ENCODE results near the gene PLAC8L1.

Gene PLAC8L1

DNA sequence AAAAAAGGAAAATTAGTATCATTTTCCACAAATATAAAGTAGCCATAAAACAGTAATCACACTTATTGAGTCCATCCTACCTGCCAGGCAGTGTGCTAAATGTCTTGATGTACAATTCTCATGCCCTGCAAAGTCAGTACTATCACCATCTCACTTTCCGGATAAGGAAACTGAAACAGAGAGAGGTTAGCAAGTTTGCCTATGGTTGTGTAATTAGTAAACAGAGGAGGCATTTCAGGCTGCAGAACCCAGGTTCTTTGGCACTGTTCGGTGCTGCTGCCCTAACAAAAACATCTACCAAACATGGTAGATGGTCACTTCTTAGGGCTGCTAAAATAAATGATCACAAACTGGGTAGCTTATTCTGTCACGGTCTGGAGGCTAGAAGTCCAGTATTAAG, 22.6 kb downstream of the PLAC8L1 start:
- H3K4me3 ChIP-seq (ENCODE audit: low read length) = no peak overlapping the region
- DNase-seq (ENCODE audit: low read depth) = no peak
- TF ChIP-seq, protein P1, sequence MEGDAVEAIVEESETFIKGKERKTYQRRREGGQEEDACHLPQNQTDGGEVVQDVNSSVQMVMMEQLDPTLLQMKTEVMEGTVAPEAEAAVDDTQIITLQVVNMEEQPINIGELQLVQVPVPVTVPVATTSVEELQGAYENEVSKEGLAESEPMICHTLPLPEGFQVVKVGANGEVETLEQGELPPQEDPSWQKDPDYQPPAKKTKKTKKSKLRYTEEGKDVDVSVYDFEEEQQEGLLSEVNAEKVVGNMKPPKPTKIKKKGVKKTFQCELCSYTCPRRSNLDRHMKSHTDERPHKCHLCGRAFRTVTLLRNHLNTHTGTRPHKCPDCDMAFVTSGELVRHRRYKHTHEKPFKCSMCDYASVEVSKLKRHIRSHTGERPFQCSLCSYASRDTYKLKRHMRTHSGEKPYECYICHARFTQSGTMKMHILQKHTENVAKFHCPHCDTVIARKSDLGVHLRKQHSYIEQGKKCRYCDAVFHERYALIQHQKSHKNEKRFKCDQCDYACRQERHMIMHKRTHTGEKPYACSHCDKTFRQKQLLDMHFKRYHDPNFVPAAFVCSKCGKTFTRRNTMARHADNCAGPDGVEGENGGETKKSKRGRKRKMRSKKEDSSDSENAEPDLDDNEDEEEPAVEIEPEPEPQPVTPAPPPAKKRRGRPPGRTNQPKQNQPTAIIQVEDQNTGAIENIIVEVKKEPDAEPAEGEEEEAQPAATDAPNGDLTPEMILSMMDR (conservative IDR thresholded peaks at IDR 0.05; ENCODE audit: low read length) = no peak

DNA sequence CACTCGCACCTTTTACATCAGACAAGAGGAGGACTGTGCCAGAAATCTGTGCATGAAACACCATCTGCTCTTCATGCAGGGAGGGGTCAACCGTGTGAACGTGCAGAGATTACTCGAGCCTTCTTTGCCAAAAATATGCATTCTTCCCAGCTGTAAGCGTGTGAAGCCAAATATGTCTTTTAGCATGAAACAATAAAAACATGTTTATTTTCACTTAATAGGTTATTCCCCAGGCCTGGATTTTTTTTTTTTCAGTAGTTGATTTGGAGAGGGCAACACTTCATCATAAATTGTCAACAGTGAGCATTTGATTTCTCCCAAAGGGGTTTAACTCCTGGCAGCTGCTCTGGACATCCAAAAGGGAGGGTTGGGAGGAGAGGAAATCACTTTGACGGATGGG, 23.8 kb downstream of the PLAC8L1 start:
- no peak overlapping the region for H3K4me3 ChIP-seq (ENCODE audit: low read length)
- peak; percentile 32 for DNase-seq (ENCODE audit: low read depth)
- TF ChIP-seq, protein P1 (conservative IDR thresholded peaks at IDR 0.05; ENCODE audit: low read length) = no peak

DNA sequence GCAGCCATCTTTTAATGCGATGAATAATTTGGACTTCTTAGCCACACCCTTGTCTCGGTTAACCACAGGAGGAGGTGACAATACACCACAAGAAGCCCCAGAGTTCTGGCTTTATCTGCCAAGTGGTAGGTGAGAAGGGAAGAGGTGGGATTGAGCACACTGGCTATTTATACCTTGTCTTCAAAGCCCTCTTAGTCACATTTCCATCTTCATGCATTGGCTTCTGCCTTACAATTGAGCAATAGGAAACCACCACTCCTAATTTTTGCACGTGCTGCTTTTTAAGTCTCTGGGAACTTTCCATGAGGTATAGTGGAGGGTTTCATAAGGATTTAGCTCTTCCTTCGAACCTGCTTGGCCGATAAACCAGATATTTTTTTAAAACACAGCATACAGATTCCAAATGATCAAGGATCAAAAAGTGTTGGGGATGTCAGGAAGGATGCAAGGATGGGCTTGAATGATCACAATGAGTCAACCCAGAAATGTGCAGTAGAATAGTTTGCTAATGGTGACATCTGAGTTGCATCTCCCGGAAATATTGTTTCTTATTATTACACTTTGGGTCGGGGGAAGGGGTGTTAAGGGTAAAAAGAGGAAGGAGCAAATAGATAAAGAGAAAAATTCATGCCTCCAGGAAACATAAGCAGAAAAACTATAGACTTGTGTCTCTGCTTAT, 25.5 kb downstream of the PLAC8L1 start:
- peak; percentile 29 for DNase-seq (ENCODE audit: low read depth)
- TF ChIP-seq, protein P1 (conservative IDR thresholded peaks at IDR 0.05; ENCODE audit: low read length) = no peak
- H3K4me3 ChIP-seq (ENCODE audit: low read length) = no peak overlapping the region

DNA sequence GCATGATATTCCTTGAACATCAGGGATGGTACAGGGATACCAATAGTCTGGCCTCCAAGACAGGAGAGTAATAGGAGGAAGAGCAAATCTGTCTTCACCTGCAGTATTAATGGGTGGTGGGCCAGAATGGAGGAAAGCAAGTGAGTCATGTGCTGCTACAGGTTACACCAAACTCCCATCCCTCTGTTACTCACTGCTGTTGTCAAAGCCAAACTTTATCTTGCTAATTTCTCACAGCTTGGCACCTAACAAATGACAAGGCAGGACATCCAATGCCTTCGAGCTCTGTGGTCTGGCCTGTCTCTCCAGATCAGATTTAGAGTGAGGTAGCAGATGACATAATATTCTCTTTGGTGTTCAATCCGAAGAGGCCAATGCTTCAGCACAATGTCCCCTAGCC, 26.8 kb downstream of the PLAC8L1 start:
- no peak overlapping the region for H3K4me3 ChIP-seq (ENCODE audit: low read length)
- no peak for DNase-seq (ENCODE audit: low read depth)
- TF ChIP-seq, protein P1 (conservative IDR thresholded peaks at IDR 0.05; ENCODE audit: low read length) = no peak

DNA sequence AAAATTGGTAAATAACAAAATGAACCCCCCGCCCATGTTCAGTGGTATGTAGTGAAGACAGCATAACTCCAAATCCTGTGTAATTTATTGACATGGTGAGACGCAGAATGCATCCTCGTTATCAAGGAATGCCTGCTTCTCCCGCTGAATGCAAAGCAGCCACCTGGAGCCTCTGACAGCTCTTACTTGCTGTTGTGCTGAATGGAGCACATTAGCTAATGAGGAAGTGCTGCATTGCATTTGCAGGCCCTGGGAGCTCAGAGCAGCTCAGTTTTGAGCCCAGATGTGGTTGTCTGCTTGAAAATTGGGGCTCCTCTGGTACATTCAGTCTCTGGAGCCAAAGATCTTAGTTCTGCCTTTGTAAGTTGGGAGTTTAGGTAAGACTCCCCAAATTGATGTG, 28.9 kb downstream of the PLAC8L1 start:
- DNase-seq (ENCODE audit: low read depth) = no peak
- H3K4me3 ChIP-seq (ENCODE audit: low read length) = no peak overlapping the region
- TF ChIP-seq, protein P1 (conservative IDR thresholded peaks at IDR 0.05; ENCODE audit: low read length) = no peak

DNA sequence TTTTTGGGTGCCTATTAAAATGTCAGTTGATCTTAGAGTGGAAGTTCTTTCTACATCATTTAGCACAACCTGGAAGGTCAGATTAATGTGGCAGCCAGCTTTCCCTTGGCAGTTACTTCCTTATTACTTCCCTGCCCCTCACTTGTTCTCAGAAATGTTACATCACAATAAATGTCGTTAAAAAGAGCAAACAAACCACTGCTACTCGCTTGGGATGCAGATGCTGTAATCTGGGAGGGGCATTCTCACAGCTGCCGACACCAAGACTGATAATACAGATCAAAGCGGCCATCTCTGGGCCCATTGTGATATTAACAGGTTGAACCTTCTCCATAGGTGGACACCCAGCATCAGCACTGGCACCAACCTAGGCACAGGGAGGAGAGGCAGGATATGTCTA, 29.3 kb downstream of the PLAC8L1 start:
- TF ChIP-seq, protein P1 (conservative IDR thresholded peaks at IDR 0.05; ENCODE audit: low read length) = no peak
- no peak for DNase-seq (ENCODE audit: low read depth)
- H3K4me3 ChIP-seq (ENCODE audit: low read length) = no peak overlapping the region

DNA sequence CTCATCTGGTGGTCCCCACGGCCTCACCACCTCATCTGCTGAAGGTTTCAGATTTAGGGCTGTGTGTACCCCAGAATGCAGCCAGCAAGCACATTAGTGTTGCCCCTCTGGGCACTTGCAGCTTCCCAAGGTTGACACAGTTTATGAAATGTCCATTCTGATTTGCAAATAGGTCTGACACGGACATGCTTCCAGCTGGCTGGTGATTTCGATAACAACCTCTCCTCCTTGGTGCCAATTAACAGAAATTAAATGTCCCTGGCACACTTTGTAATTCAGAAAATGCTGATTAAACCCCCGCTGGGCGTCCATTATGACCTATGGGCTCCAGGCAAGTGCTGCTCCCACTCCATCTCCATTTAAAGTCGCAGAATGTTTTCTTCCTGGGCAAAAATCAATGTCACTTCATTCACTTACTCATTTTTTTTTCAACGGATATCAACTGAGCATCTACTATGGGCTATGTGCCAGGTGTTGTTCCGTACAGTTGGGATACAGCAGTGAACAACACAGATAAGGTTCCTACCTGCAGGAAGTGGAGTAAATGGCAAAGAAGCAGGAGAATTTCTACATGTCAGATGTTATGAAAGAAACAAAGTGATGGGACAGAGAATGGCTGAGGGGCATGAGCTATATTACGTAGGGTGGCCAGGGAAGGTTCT, 32.0 kb downstream of the PLAC8L1 start:
- DNase-seq (ENCODE audit: low read depth) = no peak
- TF ChIP-seq, protein P1 (conservative IDR thresholded peaks at IDR 0.05; ENCODE audit: low read length) = no peak

More for the DNA sequence above, 32.0 kb downstream of the PLAC8L1 start:
- no peak overlapping the region for H3K4me3 ChIP-seq (ENCODE audit: low read length)
